Measurements from ENCODE around the gene FARSA.

The FARSA gene

GRCh38 chr19:12872941-12873890, 60.3 kb downstream of the FARSA start:
- Mint-ChIP-seq H3K27ac (no peak overlapping the region), H3K27me3 (no peaks in the 10 kb centered on the region), H3K4me1 (ENCODE audit: low read depth in 2 of 2) (peaks cover 0 to 2% of the 10 kb centered on the region in 2 donors), H3K4me3 (peak overlapping the region; percentile 37 to 68), H3K36me3 (ENCODE audit: insufficient read depth) (peaks cover 36% of the 10 kb centered on the region), H3K9me3 (no peaks in the 10 kb centered on the region)
- DNase-seq (peak; percentile 50 to 61 (median 54)), ATAC-seq (replicated peaks) (peak; percentile 80)

All from effector memory CD8-positive, alpha-beta T cell (primary cell).